GM12878 (cell line): ENCODE measurements around the gene ACOT7. TPM values are rescaled to one million over a fixed set of nuclear protein-coding genes. Genes with fewer than 3 reads are reported as not detected.

ENCODE experiments used
- ATAC-seq: fragments of 200-7000 bp; cut with Tn5 transposase; 3 replicates; pipeline ENCODE4 v1.9.1; 2020; ENCODE audit warnings: mild to moderate bottlenecking, moderate library complexity
- BruUV-seq: library from RNA; stranded (reverse); fragments of 400-500 nt; replicated peaks from 2 replicates; lab custom pipeline; 2021; lab: Mats Ljungman, UMichigan
- CTCF ChIA-PET: fragments of 300-600 bp; sonication (Branson Sonifier 250); formaldehyde crosslinking; extraction: SDS; loops from one replicate; lab custom pipeline; 2021; ENCODE audit warnings: inconsistent platforms; lab: Yijun Ruan, JAX
- POLR2A ChIA-PET: fragments of 350-600 bp; formaldehyde crosslinking; extraction: SDS; loops from one replicate; lab custom pipeline; 2021; ENCODE audit warnings: inconsistent platforms; lab: Charles Lee
- RAD21 ChIA-PET: fragments of 300-600 bp; sonication (Branson Sonifier 250); formaldehyde crosslinking; loops from one replicate; lab custom pipeline; 2023; ENCODE audit warnings: antibody characterized with exemption; ENCODE audit not compliant: unreplicated experiment; lab: Charles Lee
- SMC1A ChIA-PET: fragments of 300-600 bp; sonication (Branson Sonifier 250); formaldehyde crosslinking; loops from one replicate; lab custom pipeline; 2023; ENCODE audit not compliant: unreplicated experiment, uncharacterized antibody; lab: Charles Lee
- DNase-seq: peaks from one replicate; pipeline ENCODE4 v3.0.0-alpha.2; 2011; ENCODE audit warnings: low read depth, low spot score
- FAIRE-seq: peaks from 3 replicates; lab custom pipeline; 2011; peaks lifted over from hg19 to GRCh38; lab: Jason Lieb, UNC
- H2AFZ ChIP-seq: 2 replicates; pipeline ENCODE4 v1.6.0; 2011; ENCODE audit warnings: low read depth, low read length, control low read depth; ENCODE audit not compliant: control insufficient read depth
- H3K27ac ChIP-seq: 2 replicates; pipeline ENCODE4 v1.5.1; 2011; ENCODE audit warnings: control low read depth; ENCODE audit not compliant: control insufficient read depth, insufficient read depth
- H3K27me3 ChIP-seq, 2 experiments: replicated peaks in 1 of 2; 2 replicates each; pipeline versions ENCODE4 v1.6.0 to v1.6.1; 2011; ENCODE audit warnings: low read length in 1 of 2; ENCODE audit not compliant: control insufficient read depth in 2 of 2, insufficient read depth in 2 of 2
- H3K36me3 ChIP-seq, 2 experiments: 2 replicates each; pipeline ENCODE4 v1.5.1; 2011; ENCODE audit warnings: low read length in 1 of 2; ENCODE audit not compliant: control insufficient read depth in 2 of 2, insufficient read depth in 2 of 2
- H3K4me1 ChIP-seq: 2 replicates; pipeline ENCODE4 v1.6.1; 2011; ENCODE audit warnings: mild to moderate bottlenecking, low read length, moderate library complexity, mixed read lengths; ENCODE audit not compliant: control insufficient read depth, insufficient read depth
- H3K4me2 ChIP-seq: 2 replicates; pipeline ENCODE4 v1.6.0; 2011; ENCODE audit warnings: control low read depth; ENCODE audit not compliant: control insufficient read depth, insufficient read depth
- H3K4me3 ChIP-seq: fragments of 200-600 bp; sonication (generic); 2 replicates; pipeline ENCODE4 v1.5.1; 2016
- H3K79me2 ChIP-seq: 2 replicates; pipeline ENCODE4 v1.6.0; 2011; ENCODE audit warnings: low read length; ENCODE audit not compliant: control insufficient read depth, insufficient read depth
- H3K9ac ChIP-seq: 2 replicates; pipeline ENCODE4 v1.8.0; 2011; ENCODE audit warnings: low read length, control low read depth, mixed read lengths; ENCODE audit not compliant: control insufficient read depth, insufficient read depth
- H3K9me3 ChIP-seq: replicated peaks from 3 replicates; pipeline ENCODE4 v1.5.1; 2011; ENCODE audit warnings: mild to moderate bottlenecking, low read length; ENCODE audit not compliant: control insufficient read depth, insufficient read depth
- H4K20me1 ChIP-seq: 2 replicates; pipeline ENCODE4 v1.6.0; 2011; ENCODE audit not compliant: control insufficient read depth, insufficient read depth
- ASH2L ChIP-seq: fragments of 300-600, 200-600 bp; sonication (generic); IDR thresholded peaks from 2 replicates; pipeline ENCODE4 v1.6.1; 2017; ENCODE audit warnings: low read depth, mild to moderate bottlenecking, borderline replicate concordance
- ATF2 ChIP-seq: IDR thresholded peaks from 2 replicates; pipeline ENCODE4 v1.6.1; 2012; ENCODE audit warnings: low read length, inconsistent platforms
- EED ChIP-seq: sonication (generic); IDR thresholded peaks from 2 replicates; pipeline ENCODE4 v1.6.1; 2016; ENCODE audit warnings: antibody characterized with exemption, low read depth
- FOXM1 ChIP-seq: IDR thresholded peaks from 2 replicates; pipeline ENCODE4 v1.6.1; 2012; ENCODE audit warnings: low read depth, mild to moderate bottlenecking, inconsistent platforms, low read length, moderate library complexity
- JUNB ChIP-seq: IDR thresholded peaks from 2 replicates; pipeline ENCODE4 v1.6.1; 2016; ENCODE audit warnings: antibody characterized with exemption, mild to moderate bottlenecking
- NBN ChIP-seq: fragments of 450-650 bp; IDR thresholded peaks from 2 replicates; pipeline ENCODE4 v1.6.1; 2016
- NFIC ChIP-seq: IDR thresholded peaks from 2 replicates; pipeline ENCODE4 v1.6.1; 2012; ENCODE audit warnings: low read depth, mild to moderate bottlenecking, inconsistent platforms, low read length, moderate library complexity
- REST ChIP-seq: IDR thresholded peaks from 2 replicates; pipeline ENCODE4 v1.6.1; 2012; ENCODE audit warnings: mild to moderate bottlenecking, low read depth, low read length
- SMAD1 ChIP-seq: fragments of 450-650 bp; IDR thresholded peaks from 2 replicates; pipeline ENCODE4 v1.6.1; 2018; ENCODE audit warnings: mild to moderate bottlenecking, low read depth; ENCODE audit not compliant: partially characterized antibody
- USF1 ChIP-seq: IDR thresholded peaks from 2 replicates; pipeline ENCODE4 v1.6.1; 2011; ENCODE audit warnings: borderline replicate concordance, low read depth, mild to moderate bottlenecking, moderate library complexity, mixed read lengths, low read length; ENCODE audit not compliant: insufficient read depth; ENCODE audit errors: extremely low read length
- WGBS: methylation state at CpG from one replicate; pipeline ENCODE4 v1.1.6; 2016; ENCODE audit warnings: low lambda C conversion rate; ENCODE audit not compliant: insufficient replicate concordance, insufficient coverage; ENCODE audit errors: missing lambda C conversion rate; 5-methylcytosine and 5-hydroxymethylcytosine counted together
- in situ Hi-C: fragments of 300-500 bp; cut with MboI; formaldehyde crosslinking; loops from 9 replicates; pipeline ENCODE4 v1.14.3; 2018; ENCODE audit warnings: mixed read lengths
- intact Hi-C: fragments of 100-400 bp; cut with micrococcal nuclease; formaldehyde crosslinking; loops from one replicate; pipeline ENCODE4 v1.14.2; 2022; ENCODE audit not compliant: unreplicated experiment
- polyA plus RNA-seq, 11 experiments: library from polyadenylated mRNA; depleted of rRNA in 4 of 11; unstranded in 6 of 11; stranded (reverse) in 5 of 11; fragments of >200 nt; fragmentation: Nextera tagmentation in 4 of 11; fragmentation: Illumina TruSeq in 1 of 11; extraction: Ambion mirVana in 4 of 11; extraction: Trizol in 1 of 11; gene quantifications; 1 replicate in 1 of 11; 2 replicates in 10 of 11; pipeline versions ENCODE4 v1.2.1 to v1.2.3, GENCODE V29; 2011 to 2016; ENCODE audit warnings: inconsistent platforms in 2 of 11, missing spikeins in 2 of 11, low read depth in 1 of 11
- total RNA-seq, 4 experiments: library from RNA; depleted of rRNA in 3 of 4; stranded (reverse); fragments of >200 nt in 3 of 4; fragmentation: Illumina TruSeq in 1 of 4; extraction: Trizol in 1 of 4; gene quantifications; 2 replicates each; pipeline versions ENCODE4 v1.2.1 to v1.2.3, GENCODE V29; 2013 to 2021
- TF ChIP-seq, protein P1 (sequence below): fragments of 450-650 bp; IDR thresholded peaks from 2 replicates; pipeline ENCODE4 v1.6.1; 2016; ENCODE audit warnings: mild to moderate bottlenecking

Gene ACOT7
- total and polyA plus RNA-seq, 10 of the 15 experiments (the other 5 are each of a cell fraction or from before 2014, with no cell fraction given) = 8.9 to 206 (median 61.2) TPM

DNA sequence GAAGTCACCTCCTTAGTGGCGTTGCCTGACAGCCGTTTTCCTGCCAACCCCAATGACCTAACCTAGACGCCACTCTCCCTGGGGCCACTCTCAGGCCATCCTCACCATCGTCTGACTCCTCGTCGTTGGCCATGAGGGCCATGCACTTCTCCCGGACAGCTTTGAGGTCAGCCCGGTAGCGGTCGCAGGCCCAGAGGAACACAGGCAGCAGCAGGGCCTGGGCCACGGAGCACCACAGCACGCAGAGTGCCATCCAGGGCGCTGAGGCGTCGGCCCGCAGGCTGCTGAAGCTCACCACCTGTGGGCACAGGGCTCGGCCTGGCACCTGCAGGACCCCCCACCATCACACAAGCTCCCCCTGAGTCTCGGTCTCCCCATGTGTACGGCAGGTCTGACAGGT is 142.3 kb downstream of the ACOT7 start (continued):
- TF ChIP-seq ASH2L = no peak
- TF ChIP-seq EED = no peak
- no peak for TF ChIP-seq NFIC
- TF ChIP-seq USF1 = no peak

- Histone ChIP-seq H3K4me2 (no peak overlapping the region), H3K4me3 (no peak overlapping the region), H3K36me3 (no peaks in the 10 kb centered on the region), H3K9me3 (no peaks in the 10 kb centered on the region), H3K79me2 (no peaks in the 10 kb centered on the region), H3K9ac (no peak overlapping the region), H3K4me1 (peaks cover 5% of the 10 kb centered on the region), H4K20me1 (no peaks in the 10 kb centered on the region), H2AFZ (no peak overlapping the region), H3K27me3 (peaks cover 0 to 7% of the 10 kb centered on the region in 2 experiments; a peak in 3 of 4 replicates), H3K27ac (no peak overlapping the region)
- ChIA-PET SMC1A (no interaction called here), POLR2A (no interaction called here), CTCF (interaction anchor here (0.5 to 5.2 kb wide), 5 partner anchors 48 to 157 kb away, joined by 3 to 47 read pairs (median 3); no protein-coding TSS in a partner anchor), RAD21 (interaction anchor here (0.7 kb wide), 1 partner anchor 111 kb away, joined by 3 read pairs; no protein-coding TSS in a partner anchor)
- FAIRE-seq (no peak), ATAC-seq (no peak), DNase-seq (no peak)
- no TSS peak for BruUV-seq
- TF ChIP-seq JUNB (no peak), SMAD1 (no peak), REST (no peak), EED (no peak), FOXM1 (no peak), ATF2 (no peak), NBN (no peak)
- TF ChIP-seq, protein P1, sequence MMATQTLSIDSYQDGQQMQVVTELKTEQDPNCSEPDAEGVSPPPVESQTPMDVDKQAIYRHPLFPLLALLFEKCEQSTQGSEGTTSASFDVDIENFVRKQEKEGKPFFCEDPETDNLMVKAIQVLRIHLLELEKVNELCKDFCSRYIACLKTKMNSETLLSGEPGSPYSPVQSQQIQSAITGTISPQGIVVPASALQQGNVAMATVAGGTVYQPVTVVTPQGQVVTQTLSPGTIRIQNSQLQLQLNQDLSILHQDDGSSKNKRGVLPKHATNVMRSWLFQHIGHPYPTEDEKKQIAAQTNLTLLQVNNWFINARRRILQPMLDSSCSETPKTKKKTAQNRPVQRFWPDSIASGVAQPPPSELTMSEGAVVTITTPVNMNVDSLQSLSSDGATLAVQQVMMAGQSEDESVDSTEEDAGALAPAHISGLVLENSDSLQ = no peak
- WGBS = 16% methylated on average over 43 of the region's 71 CpGs
- intact Hi-C loops = no loop called here
- in situ Hi-C loops = loop anchor here (5.0 kb wide), 2 partner anchors 97 to 152 kb away; no protein-coding TSS in a partner anchor
Observed at GRCh38 chr1:6249739-6250689, 143.6 kb downstream of the ACOT7 start.
